GM19351 (cell line): ENCODE measurements around the gene NUP35.
"Not testable (repeated sequence)": the region's sequence is repeated elsewhere in the genome, so short reads cannot be mapped to it uniquely, and the experiment has no call there.

Source experiments
- ATAC-seq: cut with Tn5 transposase; IDR thresholded peaks from one replicate; pipeline ENCODE4 v1.9.1; 2021; ENCODE audit warnings: mild to moderate bottlenecking, moderate library complexity; ENCODE audit not compliant: unreplicated experiment

The NUP35 gene

DNA sequence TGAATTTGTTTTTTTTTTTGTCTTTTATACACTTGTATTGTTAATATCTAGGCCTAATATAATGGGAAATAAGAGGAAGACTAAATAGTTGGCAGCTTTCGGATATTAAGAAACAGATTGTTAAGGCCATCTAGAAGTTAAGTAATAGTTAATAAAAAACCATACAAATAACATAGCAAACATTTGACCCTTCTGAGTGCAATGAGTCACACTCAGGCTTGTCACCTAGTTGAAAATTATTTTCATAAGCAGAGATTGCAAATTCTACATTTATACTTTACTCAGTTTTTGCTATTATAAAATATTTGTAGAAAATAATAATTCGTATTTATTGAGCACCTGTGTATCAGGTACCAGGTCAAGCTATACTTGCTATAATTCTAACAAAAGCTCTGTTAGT lies 2.4 kb downstream of the NUP35 start:
- ATAC-seq, result no peak

DNA sequence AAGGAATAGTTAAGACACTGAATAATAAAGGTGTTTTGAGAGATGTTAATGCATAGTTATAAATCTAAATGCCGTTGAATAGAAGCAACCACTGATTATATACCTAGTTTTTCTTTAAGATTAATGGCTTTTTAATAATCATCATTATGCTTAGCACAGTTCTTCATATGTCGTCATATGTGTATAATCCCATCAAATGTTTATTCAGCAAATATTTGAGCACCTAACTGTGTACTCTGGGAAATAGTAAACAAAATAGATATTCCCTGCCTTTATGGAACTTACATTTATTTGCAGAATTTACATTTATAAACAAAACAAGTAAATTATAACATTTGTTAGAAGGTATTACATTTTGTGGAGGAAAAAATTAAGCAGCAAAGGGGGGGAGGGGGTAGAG lies 9.8 kb downstream of the NUP35 start:
- no peak for ATAC-seq

DNA sequence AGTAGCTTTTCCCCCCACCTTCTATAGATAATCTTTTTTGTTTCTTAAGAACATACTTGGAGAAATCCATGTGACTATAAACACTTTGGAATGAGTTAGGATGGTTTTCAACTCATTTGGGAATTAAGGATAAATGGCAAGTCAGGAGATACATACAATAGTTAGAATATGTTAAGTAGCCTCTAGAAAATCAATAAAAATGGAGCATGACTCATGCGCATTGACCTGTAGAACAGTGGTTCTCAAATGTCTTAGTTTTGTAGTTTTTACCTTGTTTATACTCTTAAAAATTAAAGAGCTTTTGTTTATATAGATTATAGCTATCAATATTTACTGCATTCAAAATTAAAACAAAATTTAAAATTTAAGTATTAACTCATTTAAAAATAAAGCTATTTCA lies 24.7 kb downstream of the NUP35 start:
- ATAC-seq, result no peak

DNA sequence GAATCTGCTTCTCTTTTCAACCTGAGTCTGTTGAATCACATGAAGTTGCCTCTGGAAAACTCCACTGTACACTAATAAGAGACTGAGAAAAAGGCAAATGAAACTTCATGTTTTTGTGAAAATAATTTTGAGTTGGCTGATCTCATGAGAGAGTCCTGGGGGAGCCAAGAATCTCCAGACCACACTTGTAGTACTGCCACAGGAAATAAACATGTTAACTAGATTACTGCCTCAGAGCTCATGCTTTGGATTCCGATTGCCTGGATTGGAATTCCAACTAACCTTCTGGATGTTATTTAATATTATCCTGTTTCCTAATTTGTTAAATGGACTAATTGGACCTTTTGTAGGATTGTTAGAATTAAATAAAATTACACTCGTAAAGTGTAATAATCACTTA lies 25.2 kb downstream of the NUP35 start:
- no peak for ATAC-seq

DNA sequence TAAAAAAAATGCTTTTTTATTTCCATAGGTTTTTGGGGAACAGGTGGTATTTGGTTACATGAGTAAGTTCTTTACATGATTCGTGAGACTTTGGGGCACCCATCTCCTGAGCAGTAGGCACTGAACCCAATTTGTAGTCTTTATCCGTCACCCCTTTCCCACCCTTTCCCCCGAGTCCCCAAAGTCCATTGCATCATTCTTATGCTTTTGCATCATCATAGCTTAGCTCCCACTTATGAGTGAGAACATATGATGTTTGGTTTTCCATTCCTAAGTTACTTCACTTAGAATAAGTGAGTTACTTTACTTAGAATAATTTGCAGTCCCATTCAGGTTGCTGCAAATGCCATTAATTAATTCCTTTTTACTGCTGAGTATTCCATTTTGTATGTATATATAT lies 28.0 kb downstream of the NUP35 start:
- not testable (repeated sequence) for ATAC-seq

DNA sequence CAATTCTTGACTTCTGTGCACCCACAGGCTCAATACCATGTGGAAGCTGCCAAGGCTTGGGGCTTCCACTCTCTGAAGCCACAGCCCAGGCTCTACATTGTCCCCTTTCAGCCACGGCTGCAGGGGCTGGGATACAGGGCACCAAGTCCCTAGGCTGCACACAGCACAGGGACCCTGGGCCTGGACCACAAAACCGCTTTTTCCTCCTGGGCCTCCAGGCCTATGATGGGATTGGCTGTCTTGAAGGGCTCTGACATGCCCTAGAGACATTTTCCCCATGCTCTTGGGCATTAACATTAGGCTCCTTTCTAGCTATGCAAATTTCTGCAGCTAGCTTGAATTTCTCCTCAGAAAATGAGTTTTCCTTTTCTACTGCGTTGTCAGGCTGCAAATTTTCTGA lies 29.7 kb downstream of the NUP35 start:
- no peak for ATAC-seq

DNA sequence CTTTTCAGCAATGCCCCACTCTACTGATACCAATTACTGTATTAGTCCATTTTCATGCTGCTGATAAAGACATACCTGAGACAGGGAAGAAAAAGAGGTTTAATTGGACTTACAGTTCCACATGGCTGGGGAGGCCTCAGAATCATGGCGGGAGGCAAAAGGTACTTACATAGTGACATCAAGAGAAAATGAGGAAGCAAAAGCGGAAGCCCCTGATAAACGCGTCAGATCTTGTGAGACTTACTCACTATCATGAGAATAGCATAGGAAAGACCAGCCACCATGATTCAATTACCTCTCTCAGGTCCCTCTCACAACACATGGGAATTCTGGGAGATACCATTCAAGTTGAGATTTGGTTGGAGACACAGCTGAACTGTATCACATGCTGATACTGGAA lies 30.5 kb downstream of the NUP35 start:
- not testable (repeated sequence) for ATAC-seq

DNA sequence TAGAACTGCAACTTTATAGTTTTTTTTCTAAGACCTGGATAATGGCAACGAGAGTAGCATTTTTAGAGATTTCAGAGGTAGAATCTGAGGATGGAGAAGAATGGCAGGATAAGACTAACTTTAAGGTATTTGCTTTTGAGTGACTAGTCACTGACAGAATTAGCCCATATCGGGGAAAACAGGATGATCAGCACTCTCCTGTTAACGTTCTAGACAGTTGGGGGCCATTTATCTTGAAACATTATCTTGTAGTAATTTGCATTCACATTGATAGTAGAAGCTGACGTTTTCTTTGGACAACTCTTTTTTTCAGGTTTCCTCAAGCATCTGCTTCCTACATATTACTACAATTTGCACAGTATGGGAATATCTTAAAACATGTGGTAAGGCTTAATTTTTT lies 32.9 kb downstream of the NUP35 start:
- ATAC-seq, result no peak

DNA sequence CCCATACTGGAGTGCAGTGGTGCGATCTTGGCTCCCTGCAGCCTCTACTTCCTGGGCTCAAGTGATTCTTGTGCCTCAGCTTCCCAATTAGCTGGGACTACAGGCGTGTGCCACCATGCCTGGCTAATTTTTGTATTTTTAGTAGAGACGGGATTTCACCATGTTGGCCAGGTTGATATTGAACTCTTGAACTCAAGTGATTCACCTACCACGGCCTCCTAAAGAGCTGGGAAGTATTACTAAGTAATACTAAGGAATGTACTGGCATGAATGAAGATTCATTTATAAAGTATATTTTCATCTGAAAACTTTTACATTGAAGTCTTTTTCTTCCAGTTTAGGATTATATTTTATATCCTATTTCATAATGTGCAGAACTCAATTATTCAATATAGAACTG lies 38.1 kb downstream of the NUP35 start:
- ATAC-seq, result no peak

DNA sequence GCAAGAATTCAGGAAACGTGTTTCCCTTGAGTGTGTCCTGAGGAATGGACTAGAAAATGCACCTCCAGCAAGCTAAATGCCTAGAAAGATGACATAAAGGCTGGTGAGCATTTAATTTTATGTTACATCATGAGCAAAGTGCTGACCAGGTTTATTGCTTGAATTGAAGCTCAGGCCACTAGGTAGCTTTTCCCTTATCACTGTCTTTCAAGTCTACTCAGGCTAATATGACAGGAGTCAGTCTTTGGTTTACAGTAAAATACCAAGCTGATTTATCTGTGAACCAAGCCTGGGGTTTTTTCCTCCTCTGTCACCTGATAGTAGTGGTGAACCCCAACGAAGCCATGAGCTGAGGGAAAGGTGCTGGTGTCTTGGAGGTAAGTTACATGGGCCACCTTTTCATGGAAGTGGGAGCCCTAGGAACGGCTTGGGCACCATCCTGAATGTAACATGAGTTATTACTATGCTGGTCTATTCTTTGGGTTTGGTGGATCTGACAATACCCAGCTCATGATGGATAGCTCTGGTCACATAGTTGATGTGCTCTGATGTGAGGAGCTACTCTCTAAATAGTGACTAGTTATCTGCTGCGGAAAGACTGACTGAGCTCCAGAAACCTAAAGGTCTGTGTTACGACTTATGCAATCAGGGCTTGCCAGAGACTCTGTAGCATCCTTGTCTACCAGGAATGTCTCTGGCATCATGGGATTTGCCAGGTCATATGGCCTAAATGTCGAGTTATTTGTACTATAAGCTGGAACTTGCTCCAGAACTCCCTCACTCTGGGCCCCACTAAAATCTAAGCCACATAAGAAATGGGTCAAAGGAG lies 39.8 kb downstream of the NUP35 start:
- no peak for ATAC-seq

DNA sequence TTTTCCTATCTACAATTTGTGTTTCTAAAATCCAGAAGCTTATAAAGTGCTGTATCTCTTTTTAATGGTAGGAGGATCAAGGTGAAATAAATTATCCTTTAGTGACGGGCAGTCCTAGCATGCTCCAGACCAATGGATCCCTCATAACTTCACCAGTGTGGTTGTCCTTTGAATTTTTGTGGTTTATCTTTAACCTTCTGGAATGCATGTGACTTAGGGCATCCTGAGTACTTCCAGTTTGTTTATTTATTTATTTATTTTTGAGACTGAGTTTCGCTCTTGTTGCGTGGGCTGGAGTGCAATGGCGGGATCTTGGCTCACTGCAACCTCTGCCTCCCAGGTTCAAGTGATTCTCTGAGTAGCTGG lies 40.4 kb downstream of the NUP35 start:
- ATAC-seq, result no peak

DNA sequence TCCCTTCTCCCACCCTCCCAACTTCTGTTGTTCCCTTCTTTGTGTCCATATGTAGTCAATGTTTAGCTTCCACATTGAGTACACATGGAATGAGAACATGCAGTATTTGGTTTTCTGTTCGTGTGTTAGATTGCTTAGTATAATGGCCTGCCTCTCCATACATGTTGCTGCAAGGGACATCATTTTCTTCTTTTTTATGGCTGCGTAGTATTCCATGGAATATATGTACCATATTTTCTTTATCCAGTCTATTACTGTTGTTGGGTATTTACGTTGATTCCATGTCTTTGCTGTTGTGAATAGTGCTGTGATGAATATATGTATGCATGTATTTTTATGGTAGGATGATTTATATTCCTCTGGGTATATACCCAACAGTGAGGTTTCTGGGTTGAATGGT lies 42.0 kb downstream of the NUP35 start:
- no peak for ATAC-seq

DNA sequence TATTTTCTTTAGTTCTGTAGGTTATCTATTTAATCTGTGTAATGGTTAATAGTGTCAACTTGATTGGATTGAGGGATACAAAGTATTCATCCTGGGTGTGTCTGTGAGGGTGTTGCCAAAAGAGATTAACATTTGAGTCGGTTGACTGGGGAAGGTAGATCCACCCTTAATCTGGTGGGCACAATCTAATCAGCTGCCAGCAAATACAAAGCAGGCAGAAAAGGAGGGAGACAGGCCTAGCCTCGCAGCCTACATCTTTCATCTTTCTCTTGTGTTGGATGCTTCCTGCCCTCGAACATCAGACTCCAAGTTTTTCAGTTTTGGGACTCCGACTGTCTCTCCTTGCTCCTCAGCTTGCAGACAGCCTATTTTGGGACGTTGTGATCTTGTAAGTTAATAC lies 42.7 kb downstream of the NUP35 start:
- ATAC-seq, result not testable (repeated sequence)

DNA sequence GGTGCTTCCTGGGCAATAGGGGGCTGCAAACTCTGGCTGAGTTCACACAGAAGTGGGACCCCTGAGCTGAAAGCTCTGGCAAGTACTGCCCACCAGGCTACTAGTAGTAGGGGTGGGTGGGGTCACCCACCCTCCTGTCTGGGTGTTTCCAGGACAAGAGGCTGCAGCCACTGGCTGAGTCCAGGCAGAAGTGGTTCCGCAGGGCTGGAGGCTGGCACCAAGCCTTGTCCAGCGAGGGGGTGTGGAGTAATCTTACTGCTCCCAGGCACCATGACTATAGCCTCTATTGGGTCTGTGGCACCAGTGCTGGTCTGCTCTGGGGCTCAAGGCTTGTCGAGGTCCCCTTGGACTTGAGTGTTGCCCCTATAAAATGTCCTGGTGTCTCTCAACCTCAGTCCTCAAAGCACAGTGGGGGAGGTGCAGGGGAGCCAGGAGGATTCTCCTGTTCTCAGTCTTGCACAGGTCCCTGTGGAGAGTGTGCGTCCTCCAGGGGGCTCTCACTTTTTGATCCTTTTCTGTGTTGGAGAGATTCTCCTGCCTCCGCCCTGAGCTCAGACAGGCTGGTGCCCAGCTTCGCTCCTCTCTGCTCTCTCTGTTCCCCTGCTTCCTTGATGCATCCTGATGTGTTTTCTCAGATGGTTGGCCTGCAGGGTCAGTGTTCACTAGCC lies 48.1 kb downstream of the NUP35 start:
- ATAC-seq, result no peak

DNA sequence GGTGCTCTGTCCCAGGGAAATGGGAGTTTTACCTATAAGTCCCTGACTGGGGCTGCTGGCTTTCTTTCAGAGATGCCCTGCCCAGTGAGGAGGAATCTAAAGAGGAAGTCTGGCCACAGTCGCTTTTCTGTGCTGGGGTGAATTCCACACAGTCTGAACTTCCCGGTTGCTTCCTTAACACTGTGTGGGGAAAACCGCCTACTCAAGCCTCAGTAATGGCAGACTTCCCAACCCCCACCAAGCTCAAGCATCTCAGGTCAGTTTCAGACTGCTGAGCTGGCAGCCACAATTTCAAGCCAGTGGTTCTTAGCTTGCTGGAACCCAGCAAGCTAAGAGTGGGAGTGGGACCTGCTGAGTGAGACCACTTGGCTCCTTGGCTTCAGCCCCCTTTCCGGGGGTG lies 54.9 kb downstream of the NUP35 start:
- no peak for ATAC-seq

DNA sequence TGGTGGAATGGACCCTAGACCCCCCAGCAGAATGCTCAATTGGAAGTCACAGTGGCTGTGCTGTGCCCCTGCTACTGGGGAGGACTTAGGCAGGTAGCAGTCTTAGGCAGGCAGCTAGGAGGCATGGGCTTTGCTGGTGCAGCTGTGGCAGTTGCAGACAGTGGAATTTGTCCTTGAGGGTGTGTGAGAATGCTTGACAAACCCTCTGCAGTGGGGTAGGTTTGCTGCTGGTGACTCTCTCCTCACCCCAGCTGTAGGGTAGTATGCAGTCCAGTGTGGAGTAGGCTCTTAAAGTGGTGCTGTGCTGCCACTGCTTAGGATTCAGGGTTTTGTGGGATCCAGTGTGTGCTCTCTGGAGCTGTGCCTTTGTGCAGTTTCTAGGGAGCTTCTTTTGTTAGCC lies 61.3 kb downstream of the NUP35 start:
- no peak for ATAC-seq

DNA sequence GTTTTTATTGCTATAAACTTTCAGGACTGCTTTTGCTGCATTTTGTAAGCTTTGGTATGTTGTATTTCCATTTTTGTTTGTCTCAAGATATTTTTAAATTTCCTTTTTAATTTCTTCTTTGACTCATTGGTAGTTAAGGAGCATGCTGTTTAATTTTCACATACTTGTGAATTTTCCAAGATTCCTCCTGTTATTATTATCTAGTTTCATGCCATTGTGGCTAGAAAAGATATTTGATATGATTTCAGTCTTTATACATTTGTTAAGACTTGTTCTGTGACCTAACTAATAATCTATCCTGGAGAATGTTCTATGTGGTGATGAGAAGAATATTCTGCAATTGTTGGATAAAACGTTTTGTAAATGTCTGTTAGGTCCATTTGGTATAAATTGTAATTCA lies 62.1 kb downstream of the NUP35 start:
- ATAC-seq, result no peak

DNA sequence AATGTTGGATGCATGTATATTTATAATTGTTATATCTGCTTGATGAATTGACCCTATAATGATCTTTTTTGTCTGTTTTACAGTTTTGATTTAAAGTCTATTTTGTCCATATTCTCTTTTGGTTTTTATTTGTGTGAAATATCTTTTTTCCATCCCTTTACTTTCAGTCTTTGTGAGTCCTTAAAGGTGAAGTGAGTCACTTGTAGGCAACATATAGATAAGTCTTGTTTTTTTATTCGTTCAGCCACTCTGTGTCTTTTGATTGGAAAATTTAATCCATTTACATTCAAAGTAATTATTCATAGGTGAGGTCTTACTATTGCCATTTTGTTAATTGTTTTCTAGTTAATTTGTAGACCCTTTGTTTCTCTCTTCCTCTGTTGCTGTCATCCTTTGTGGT lies 62.5 kb downstream of the NUP35 start:
- no peak for ATAC-seq

DNA sequence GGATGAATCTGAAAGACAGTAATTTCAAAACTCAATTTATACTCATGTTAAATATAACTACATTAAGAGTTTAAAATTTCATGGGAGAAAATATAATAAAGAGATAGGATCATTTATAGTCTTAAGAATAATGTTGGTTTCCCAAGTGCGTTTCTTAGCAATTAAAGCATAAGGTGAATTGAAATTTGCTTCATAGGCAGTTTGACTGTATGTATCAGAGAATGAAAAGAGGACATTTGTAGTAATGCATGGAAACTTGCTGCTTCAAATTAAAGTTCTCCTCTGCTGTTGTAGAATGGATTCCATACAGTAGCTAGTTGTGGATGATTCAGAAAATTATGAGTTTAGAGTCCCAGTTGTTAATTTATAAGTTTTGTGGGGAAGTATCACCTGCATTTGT lies 68.1 kb downstream of the NUP35 start:
- no peak for ATAC-seq

DNA sequence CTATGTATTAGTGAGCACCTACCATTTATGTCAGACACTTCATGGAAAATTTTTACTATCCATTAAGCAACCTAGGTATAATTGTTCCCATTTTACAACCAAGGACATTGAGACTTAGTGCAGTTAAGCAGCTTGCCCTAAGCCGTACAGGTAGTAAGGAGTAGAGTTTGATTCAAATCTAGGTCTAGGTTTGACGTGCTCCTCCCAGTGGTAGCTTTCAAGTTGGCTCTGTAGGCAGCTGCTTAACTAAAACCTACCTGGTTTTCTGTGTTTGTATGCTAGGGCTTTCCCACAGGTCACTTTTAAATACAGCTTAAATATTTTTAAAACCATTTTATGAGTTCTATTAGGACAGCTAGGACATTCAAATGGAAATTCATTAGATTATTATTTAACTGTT lies 69.7 kb downstream of the NUP35 start:
- no peak for ATAC-seq

DNA sequence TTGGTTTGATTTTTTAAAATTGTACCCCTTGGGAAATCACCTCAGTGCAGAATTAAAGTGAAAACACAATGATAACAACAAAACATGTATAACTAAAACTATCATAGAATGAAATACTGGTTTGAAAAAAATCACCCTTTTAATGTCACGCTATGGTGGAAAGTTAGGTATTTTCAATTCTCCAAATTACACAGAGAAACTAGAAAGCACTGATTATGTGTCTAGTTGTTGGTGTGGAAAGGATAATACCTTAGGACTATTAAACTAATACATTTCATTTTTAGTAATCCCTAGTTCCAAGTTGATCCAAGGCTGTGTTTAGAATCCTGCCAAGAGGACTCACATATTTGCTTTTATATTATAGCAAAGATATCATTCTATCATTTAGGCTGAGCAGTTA lies 71.2 kb downstream of the NUP35 start:
- peak; percentile 70 for ATAC-seq

DNA sequence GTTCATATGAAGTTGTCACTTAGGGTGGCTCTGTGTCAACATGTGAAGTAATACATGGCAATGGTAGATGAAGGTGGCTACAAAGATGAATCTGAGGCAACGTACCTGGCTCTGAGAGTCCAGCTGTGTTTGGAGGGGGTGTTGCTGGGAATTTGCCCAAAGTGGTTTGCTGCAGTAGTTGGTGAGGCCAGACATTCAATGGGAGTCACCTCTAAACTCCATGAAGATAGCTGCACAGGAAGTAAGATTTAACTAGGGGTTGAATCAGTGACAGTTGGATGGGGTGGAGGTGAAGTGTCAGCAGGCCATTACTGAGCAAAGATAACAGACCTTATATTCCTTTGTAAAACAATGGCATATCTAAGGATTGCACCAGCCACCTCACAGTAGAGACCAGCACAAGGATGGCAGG lies 71.8 kb downstream of the NUP35 start:
- peak; percentile 8 for ATAC-seq

DNA sequence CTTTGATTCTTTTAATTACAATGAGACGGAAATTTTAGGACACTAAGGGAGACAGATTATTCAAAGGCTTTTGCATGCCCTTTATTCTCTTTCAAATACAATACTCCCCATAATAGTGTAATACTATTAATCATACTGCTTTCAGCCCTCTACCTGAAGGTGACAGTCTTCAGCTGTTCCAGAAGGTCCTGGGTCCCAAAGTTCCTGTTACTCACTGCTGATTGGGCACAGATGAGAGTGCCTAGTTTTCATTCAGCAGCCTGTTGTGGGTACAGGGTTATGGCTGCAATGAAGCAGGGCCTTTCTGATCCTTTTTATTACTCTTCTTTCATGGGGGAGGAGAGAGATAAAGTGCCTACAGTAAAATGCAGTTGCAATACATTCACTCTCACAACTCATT lies 80.2 kb downstream of the NUP35 start:
- no peak for ATAC-seq
